Pancreas (tissue), 10 donors: ENCODE results near the gene MIEN1. TPM values are rescaled to one million over a fixed set of nuclear protein-coding genes. Genes with fewer than 3 reads are reported as not detected.

ENCODE experiments used
- ATAC-seq, 4 donors: fragments of 200-7000 bp; cut with Tn5 transposase; one replicate each; pipeline versions ENCODE4 v1.8.0 to v1.9.1; 2020; ENCODE audit warnings: mild to moderate bottlenecking in 4 of 4, moderate library complexity in 4 of 4
- DNase-seq, 6 donors: peaks; one replicate each; pipeline ENCODE4 v3.0.0-alpha.2; 2020
- FAIRE-seq: peaks from 2 replicates; lab custom pipeline; 2012; peaks lifted over from hg19 to GRCh38; lab: Jason Lieb, UNC
- H3K27ac ChIP-seq, 4 donors: fragments of 200-600 bp; sonication (generic); 1 replicate in 3 of 4; 2 replicates in 1 of 4; pipeline versions ENCODE4 v1.5.0 to v1.8.0; 2020
- H3K27me3 ChIP-seq, 4 donors: fragments of 200-600 bp; one replicate each; pipeline ENCODE4 v1.8.0; 2021
- H3K36me3 ChIP-seq, 3 donors: fragments of 200-600 bp; sonication (generic) in 1 of 3; one replicate each; pipeline versions ENCODE4 v1.5.0 to v1.8.0; 2020 to 2021
- H3K4me1 ChIP-seq, 3 donors: fragments of 200-600 bp; one replicate each; pipeline ENCODE4 v1.8.0; 2021
- H3K4me3 ChIP-seq, 4 donors: fragments of 200-600 bp; sonication (generic) in 2 of 4; one replicate each; pipeline versions ENCODE4 v1.5.0 to v1.8.0; 2020 to 2021
- H3K9me3 ChIP-seq, 4 donors: fragments of 200-600 bp; one replicate each; pipeline ENCODE4 v1.8.0; 2021
- WGBS, 2 donors: extraction: QIAGEN DNeasy Blood & Tissue Kit; methylation state at CpG; one replicate each; pipeline ENCODE4 v1.1.7; 2013; 5-methylcytosine and 5-hydroxymethylcytosine counted together
- intact Hi-C, 3 donors: fragments of 100-400 bp; cut with DNase I; formaldehyde crosslinking; loops; one replicate each; pipeline versions ENCODE4 v1.11.1 to v1.14.2; 2022
- polyA plus RNA-seq, 2 donors: library from polyadenylated mRNA; stranded (reverse); fragments of 200-250 nt; gene quantifications; one replicate each; pipeline ENCODE4 v1.2.3, GENCODE V29; 2013
- total RNA-seq, 6 donors: library from RNA; stranded (reverse); fragmentation: NEBNext Ultra II Directional in 4 of 6; extraction: Animal tissue kit (Norgen Biotek cat#: 25700) in 4 of 6; gene quantifications; one replicate each; pipeline versions ENCODE4 v1.2.1 to v1.2.4, GENCODE V29; 2021 to 2023
- TF ChIP-seq, protein P1 (sequence below), 4 donors: fragments of 200-600 bp; sonication (generic) in 3 of 4; IDR thresholded peaks; one replicate each; pipeline versions ENCODE4 v1.5.0 to v1.8.0; 2021; ENCODE audit warnings: antibody characterized with exemption in 4 of 4
- donor health status: healthy with polysubstance abuse.
- donor health status: DM: no; HTN: no; CAD: no; lungs with moderate emphysema.
- donor health status: DM: no; HTN: no; CAD: no.
- donor health status: control.
- donor health status: control.
- donor health status: Bipolar disorder and iron deficiency.
- donor health status: DM: yes; HTN: yes; CAD: no.
- donor health status: DM: no; HTN: no; CAD: no.
- donor health status: DM: no; HTN: no; CAD: no.
- donor health status: DM: yes; HTN: yes; CAD: no.

The MIEN1 gene
- total and polyA plus RNA-seq, 8 donors = 17.0 to 75.2 (median 25.3) TPM

DNA sequence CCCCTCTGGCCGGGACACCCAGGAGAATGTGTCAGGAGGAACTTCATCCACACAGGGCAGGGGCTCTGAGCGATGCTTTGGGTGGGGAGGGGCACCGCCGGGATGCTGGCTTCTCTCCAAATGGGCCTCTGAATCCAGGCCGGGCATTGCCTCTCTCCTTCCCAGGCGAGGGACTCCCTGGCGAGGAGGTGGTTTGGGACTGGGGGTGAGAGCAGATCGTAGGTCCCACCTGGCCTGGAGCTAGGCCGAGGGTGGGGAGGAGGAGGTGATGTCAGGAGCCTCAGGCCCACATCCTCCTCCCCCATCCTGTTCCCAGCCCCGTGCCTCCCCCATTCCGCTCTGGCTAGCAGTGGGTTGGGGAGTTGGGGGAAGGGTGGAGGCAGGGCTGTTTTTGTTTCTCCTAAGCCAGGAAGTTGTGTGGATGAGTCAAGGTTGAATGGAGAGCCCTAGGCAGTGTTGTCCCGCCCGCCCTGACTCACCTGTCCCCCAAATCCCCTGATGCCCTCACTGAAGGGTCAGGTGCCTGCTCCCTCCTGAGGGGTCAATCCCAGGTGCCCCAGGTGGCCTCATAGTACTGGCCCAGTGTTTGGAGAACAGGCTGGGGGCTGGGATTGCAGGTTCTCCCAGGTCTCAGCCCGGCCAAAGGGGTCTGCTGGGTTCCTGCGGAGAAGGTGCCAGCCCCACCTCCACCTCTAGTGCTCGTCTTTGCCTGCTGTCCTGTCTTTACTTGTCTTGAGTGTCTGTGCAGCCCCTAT, 10.2 kb upstream of the MIEN1 start:
- TF ChIP-seq, protein P1, sequence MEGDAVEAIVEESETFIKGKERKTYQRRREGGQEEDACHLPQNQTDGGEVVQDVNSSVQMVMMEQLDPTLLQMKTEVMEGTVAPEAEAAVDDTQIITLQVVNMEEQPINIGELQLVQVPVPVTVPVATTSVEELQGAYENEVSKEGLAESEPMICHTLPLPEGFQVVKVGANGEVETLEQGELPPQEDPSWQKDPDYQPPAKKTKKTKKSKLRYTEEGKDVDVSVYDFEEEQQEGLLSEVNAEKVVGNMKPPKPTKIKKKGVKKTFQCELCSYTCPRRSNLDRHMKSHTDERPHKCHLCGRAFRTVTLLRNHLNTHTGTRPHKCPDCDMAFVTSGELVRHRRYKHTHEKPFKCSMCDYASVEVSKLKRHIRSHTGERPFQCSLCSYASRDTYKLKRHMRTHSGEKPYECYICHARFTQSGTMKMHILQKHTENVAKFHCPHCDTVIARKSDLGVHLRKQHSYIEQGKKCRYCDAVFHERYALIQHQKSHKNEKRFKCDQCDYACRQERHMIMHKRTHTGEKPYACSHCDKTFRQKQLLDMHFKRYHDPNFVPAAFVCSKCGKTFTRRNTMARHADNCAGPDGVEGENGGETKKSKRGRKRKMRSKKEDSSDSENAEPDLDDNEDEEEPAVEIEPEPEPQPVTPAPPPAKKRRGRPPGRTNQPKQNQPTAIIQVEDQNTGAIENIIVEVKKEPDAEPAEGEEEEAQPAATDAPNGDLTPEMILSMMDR (IDR thresholded peaks at IDR 0.05) = no peak
- H3K4me3 ChIP-seq = peak overlapping the region; percentile 29 to 79 (median 61)
- no peaks in the 10 kb centered on the region for H3K9me3 ChIP-seq
- H3K27me3 ChIP-seq = no peaks in the 10 kb centered on the region
- peak overlapping the region; percentile 75 to 94 (median 86) for H3K27ac ChIP-seq
- intact Hi-C loops = no loop called here
- H3K36me3 ChIP-seq = peaks cover 0 to 34% (median 15%) of the 10 kb centered on the region in 3 donors
- H3K4me1 ChIP-seq = peaks cover 10 to 20% (median 16%) of the 10 kb centered on the region in 3 donors
- DNase-seq (peak in 4 of 6 donors; percentile 40 to 83 (median 60)), FAIRE-seq (no peak), ATAC-seq (peak in 1 of 4 donors; percentile 5)
- WGBS, 2 donors = 23 to 24% methylated on average over 16 of the region's 16 CpGs

DNA sequence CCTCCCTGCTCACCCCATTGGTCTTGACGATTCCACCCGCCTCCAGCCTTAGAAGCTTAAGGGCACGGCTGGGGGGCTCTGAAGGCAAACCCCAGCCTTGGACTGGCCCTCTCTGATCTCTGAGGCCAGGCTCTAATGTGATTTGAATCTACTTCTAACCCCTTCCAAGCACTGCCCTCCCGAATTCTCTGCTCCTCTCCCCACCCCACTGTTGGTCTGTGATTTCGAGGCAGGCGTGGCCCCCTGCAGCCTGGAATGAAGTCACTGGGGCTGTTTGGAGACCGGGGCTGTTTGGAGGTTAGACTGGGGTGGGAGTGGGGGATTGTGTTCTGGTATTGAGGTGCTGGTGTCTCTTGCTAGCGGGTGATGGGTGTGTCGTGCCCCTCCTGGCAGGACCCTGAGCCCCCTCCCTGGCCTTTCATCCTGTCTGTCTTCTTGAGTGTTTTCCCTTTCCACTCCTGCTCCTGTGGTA, 9.6 kb upstream of the MIEN1 start:
- no peak for FAIRE-seq

DNA sequence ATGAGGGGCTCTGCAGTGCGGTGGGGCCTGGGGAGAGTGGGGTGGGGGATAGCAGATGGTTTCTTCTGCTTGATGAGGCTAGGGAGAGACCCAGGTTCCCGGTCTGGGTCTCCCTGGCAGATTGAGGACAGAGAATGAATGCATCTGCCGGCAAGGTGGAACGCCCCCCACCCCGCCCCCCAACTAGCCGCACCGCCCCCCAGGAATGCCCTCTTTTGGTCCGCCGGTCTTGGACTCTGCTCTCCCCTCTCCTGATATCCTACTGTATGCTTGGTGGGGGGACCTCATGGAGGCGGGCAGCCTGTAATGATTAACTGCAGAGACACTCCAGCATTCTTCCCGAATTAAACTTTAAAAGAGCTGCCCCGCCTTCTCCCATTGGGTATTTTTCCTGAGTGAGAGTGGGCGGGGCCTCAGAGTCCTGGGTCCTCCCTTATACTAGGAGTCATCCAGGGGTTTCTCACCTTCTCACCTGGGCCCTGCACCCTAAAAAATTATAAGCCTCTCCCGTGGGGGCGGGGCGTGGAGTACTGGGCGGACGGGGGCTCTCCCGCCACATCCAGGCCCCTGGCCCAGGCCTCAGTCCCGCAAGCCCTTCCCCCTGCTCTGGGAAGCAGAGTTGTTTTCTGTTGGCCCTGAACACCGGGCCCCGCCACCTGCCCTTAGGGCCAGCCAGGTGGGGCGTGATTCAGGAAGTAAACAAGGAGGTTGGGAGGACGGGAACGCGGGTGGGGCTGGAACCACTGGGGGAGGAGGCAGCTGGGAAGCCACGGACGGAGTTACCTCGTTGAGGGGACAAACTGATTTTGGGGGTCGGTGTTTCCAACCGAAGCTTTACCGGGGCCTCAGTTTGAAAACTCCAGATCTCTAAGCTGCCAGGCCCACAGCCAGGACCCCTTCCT, 8.9 kb upstream of the MIEN1 start:
- intact Hi-C loops = no loop called here
- TF ChIP-seq, protein P1 (IDR thresholded peaks at IDR 0.05) = no peak
- no peak for FAIRE-seq
- 0 to 2% methylated on average over 32 of the region's 32 CpGs for WGBS, 2 donors
- peak; percentile 85 to 93 (median 88) for DNase-seq
- peaks cover 10 to 20% (median 16%) of the 10 kb centered on the region in 3 donors for H3K4me1 ChIP-seq
- peak; percentile 64 to 75 (median 70) for ATAC-seq
- H3K27me3 ChIP-seq = no peaks in the 10 kb centered on the region
- no peaks in the 10 kb centered on the region for H3K9me3 ChIP-seq
- H3K4me3 ChIP-seq = peak overlapping the region; percentile 57 to 79 (median 63)
- peak overlapping the region; percentile 78 to 97 (median 94) for H3K27ac ChIP-seq
- peaks cover 0 to 21% (median 5%) of the 10 kb centered on the region in 3 donors for H3K36me3 ChIP-seq

More for the DNA sequence above, 9.6 kb upstream of the MIEN1 start:
- intact Hi-C loops = no loop called here
- TF ChIP-seq, protein P1 (IDR thresholded peaks at IDR 0.05) = no peak
- Histone ChIP-seq H3K9me3 (no peaks in the 10 kb centered on the region), H3K27ac (peak overlapping the region; percentile 75 to 94 (median 86)), H3K36me3 (peaks cover 0 to 28% (median 9%) of the 10 kb centered on the region in 3 donors), H3K4me3 (peak overlapping the region; percentile 29 to 79 (median 61)), H3K27me3 (no peaks in the 10 kb centered on the region), H3K4me1 (peaks cover 10 to 20% (median 16%) of the 10 kb centered on the region in 3 donors)
- ATAC-seq (no peak), DNase-seq (peak in 4 of 6 donors; percentile 35 to 58 (median 41))
- 7 to 9% methylated on average over 8 to 9 of the region's 9 CpGs for WGBS, 2 donors

DNA sequence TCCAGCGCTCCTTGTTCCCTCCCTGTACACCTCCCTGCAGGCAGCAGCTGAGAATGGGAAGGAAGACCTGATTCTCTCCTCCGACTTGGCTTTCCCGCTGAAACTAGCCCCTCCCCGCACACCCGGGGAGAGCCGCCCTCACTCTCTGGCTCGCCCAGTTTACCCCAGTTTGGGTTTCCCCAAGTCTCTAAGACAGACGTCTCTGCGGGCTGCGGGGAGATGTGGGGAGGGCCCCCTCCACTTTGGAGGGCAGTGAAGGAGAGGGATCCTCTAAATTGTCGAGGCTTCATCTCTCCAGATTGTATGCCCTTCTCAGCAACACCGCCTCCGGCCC, 8.2 kb upstream of the MIEN1 start:
- peak overlapping the region; percentile 78 to 97 (median 94) for H3K27ac ChIP-seq
- peaks cover 10 to 20% (median 16%) of the 10 kb centered on the region in 3 donors for H3K4me1 ChIP-seq
- no peaks in the 10 kb centered on the region for H3K9me3 ChIP-seq
- no peaks in the 10 kb centered on the region for H3K27me3 ChIP-seq
- WGBS, 2 donors = 0% methylated on average over 12 to 13 of the region's 13 CpGs
- no peak for FAIRE-seq
- peaks cover 0 to 14% (median 5%) of the 10 kb centered on the region in 3 donors for H3K36me3 ChIP-seq
- TF ChIP-seq, protein P1 (IDR thresholded peaks at IDR 0.05) = no peak
- peak; percentile 40 to 59 (median 48) for ATAC-seq
- peak; percentile 62 to 83 (median 72) for DNase-seq
- intact Hi-C loops = no loop called here
- peak overlapping the region; percentile 57 to 79 (median 63) for H3K4me3 ChIP-seq
